C1 segment of cervical spinal cord (tissue), 14 donors: ENCODE measurements around the gene FYB2.

Source experiments
- DNase-seq, 14 donors: peaks; one replicate each; lab custom pipeline; 2025; lab: John Stamatoyannopoulos, UW

The FYB2 gene

GRCh38 chr1:56834137-56834900 is 15.1 kb upstream of the FYB2 start:
- no peak for DNase-seq

- DNase-seq = no peak
Observed at GRCh38 chr1:56833088-56833487, 13.9 kb upstream of the FYB2 start.

GRCh38 chr1:56831871-56832693 is 12.9 kb upstream of the FYB2 start:
- peak in 11 of 14 donors; percentile 10 to 62 (median 25) for DNase-seq

- DNase-seq = no peak
Observed at GRCh38 chr1:56830052-56830451, 10.8 kb upstream of the FYB2 start.

- peak in 1 of 14 donors; percentile 79 for DNase-seq
Observed at GRCh38 chr1:56827711-56828110, 8.5 kb upstream of the FYB2 start.

- DNase-seq = no peak
Observed at GRCh38 chr1:56825436-56825835, 6.2 kb upstream of the FYB2 start.

- DNase-seq = no peak
Observed at GRCh38 chr1:56824938-56825337, 5.7 kb upstream of the FYB2 start.

- DNase-seq = no peak
Observed at GRCh38 chr1:56824271-56824670, 5.1 kb upstream of the FYB2 start.

- DNase-seq = no peak
Observed at GRCh38 chr1:56821462-56821797, 2.2 kb upstream of the FYB2 start.

GRCh38 chr1:56820755-56821461 is 1.7 kb upstream of the FYB2 start:
- DNase-seq = peak in 12 of 14 donors; percentile 8 to 71 (median 39)

- peak in 1 of 14 donors; percentile 55 for DNase-seq
Observed at GRCh38 chr1:56817716-56818463, 1.3 kb downstream of the FYB2 start.

- no peak for DNase-seq
Observed at GRCh38 chr1:56816909-56817308, 2.3 kb downstream of the FYB2 start.

GRCh38 chr1:56816264-56816663 is 2.9 kb downstream of the FYB2 start:
- DNase-seq = no peak

- no peak for DNase-seq
Observed at GRCh38 chr1:56814205-56814604, 5.0 kb downstream of the FYB2 start.

GRCh38 chr1:56811331-56811730 is 7.9 kb downstream of the FYB2 start:
- no peak for DNase-seq

GRCh38 chr1:56808410-56808809 is 10.8 kb downstream of the FYB2 start:
- peak in 9 of 14 donors; percentile 6 to 74 (median 44) for DNase-seq

GRCh38 chr1:56806804-56807203 is 12.4 kb downstream of the FYB2 start:
- peak in 3 of 14 donors; percentile 4 to 10 (median 4) for DNase-seq

GRCh38 chr1:56803561-56804156 is 15.5 kb downstream of the FYB2 start:
- peak in 1 of 14 donors; percentile 6 for DNase-seq

GRCh38 chr1:56799605-56800400 is 19.4 kb downstream of the FYB2 start:
- no peak for DNase-seq

- DNase-seq = peak in 1 of 14 donors; percentile 73
Observed at GRCh38 chr1:56798053-56798471, 21.1 kb downstream of the FYB2 start.
